Fibroblast of lung (primary cell): Measurements from ENCODE around the gene BMPR1A.

Experiments
- EZH2 ChIP-seq: IDR thresholded peaks from 2 replicates; pipeline ENCODE4 v1.5.1; 2012; ENCODE audit warnings: low read length, control low read depth, mild to moderate bottlenecking; ENCODE audit errors: missing control alignments
- TF ChIP-seq, protein P1 (sequence below), 2 donors: IDR thresholded peaks in 1 of 2; conservative IDR thresholded peaks in 1 of 2; 1 replicate in 1 of 2; 2 replicates in 1 of 2; pipeline ENCODE4 v1.5.1; 2011 to 2012; ENCODE audit warnings: low read length in 2 of 2, control low read depth in 1 of 2, inconsistent platforms in 1 of 2, low read depth in 1 of 2, mild to moderate bottlenecking in 1 of 2

DNA sequence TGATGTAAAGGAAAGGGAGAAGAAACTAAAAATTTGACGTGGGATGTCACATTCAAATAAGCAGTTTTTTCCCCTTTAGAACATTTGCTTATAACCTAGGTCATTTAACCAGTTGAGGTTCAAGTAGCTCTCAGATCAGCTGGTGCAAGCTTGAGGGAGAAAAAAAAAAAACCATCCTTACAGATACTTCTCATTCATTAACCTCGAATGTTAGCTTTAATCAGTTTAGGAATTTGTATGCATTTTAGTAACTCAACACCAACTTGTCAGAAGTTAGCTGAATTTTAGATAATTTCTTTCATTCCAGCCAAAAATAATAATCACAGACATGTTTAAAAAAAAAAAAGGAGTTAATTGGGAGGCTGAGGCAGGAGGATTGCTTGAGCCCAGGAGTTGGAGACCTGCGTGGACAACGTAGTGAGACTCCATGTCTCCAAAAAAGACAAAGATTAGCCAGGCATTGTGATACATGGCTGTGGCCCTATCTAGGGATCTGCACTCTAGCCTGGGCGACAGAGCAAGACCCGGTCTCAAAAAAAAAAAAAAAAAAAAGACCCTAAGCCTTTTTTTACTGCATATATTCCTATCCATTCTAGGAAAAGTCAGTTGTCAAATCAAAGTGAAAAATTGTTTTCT is 46.2 kb downstream of the BMPR1A start:
- TF ChIP-seq EZH2: no peak
- TF ChIP-seq, protein P1, sequence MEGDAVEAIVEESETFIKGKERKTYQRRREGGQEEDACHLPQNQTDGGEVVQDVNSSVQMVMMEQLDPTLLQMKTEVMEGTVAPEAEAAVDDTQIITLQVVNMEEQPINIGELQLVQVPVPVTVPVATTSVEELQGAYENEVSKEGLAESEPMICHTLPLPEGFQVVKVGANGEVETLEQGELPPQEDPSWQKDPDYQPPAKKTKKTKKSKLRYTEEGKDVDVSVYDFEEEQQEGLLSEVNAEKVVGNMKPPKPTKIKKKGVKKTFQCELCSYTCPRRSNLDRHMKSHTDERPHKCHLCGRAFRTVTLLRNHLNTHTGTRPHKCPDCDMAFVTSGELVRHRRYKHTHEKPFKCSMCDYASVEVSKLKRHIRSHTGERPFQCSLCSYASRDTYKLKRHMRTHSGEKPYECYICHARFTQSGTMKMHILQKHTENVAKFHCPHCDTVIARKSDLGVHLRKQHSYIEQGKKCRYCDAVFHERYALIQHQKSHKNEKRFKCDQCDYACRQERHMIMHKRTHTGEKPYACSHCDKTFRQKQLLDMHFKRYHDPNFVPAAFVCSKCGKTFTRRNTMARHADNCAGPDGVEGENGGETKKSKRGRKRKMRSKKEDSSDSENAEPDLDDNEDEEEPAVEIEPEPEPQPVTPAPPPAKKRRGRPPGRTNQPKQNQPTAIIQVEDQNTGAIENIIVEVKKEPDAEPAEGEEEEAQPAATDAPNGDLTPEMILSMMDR (conservative IDR thresholded peaks at IDR 0.05 in 1 of 2, IDR thresholded peaks at IDR 0.05 in 1 of 2; ENCODE audit: low read depth in 1 of 2, low read length in 2 of 2): no peak
